ENCODE results near the gene SCN10A.

The SCN10A gene

DNA sequence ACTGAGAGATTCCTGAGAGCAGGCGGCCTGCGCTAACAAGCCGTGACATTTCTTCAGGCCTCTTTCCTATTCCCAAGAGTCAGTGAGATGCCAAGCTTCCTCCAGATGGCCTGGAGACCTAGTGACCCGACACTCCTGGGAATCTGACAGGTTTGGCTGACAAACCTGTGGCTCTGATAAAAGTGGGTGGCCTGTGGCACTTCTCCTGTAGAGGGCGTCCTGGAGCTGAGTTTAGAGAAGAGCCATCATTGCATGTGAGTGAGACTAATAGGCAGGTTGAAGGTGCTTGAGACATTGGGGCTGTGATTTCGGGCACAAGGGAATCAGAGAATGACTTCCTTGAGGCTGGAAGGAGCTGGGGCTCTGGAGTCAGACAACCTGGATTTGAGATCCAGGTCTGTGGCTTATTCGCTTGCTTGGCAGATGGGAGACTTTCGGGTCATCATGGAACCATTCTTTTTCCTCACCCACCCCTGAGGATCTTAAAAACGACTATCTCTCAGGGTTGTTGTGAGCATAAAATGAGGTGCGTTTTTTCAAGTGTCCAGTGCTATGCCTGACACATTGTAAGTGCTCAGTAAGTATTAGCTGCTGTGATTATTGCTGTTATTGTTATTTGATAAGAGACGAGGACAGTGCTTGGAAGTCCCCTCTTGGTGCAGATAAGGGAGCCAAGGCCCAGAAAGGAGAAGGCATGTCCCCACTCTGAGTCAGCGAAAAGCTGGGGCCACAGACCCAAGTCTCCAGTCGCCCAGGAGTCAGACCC, 77.2 kb downstream of the SCN10A start:
- no peaks in the 10 kb centered on the region for H3K27me3 ChIP-seq (ENCODE audit: control insufficient read depth, insufficient read depth, low read length)
- H3K36me3 ChIP-seq (ENCODE audit: control insufficient read depth, low read depth, low read length), result no peaks in the 10 kb centered on the region
- no peaks in the 10 kb centered on the region for H3K4me1 ChIP-seq (ENCODE audit: control insufficient read depth, low read depth, low read length)
- no peaks in the 10 kb centered on the region for H3K9me3 ChIP-seq (ENCODE audit: control insufficient read depth, low read depth, low read length)
- H3K27ac ChIP-seq (ENCODE audit: low read length), result no peak overlapping the region
- H3K9ac ChIP-seq (ENCODE audit: low read length), result no peak overlapping the region
- no peak overlapping the region for H3K4me3 ChIP-seq (ENCODE audit: low read length)

DNA sequence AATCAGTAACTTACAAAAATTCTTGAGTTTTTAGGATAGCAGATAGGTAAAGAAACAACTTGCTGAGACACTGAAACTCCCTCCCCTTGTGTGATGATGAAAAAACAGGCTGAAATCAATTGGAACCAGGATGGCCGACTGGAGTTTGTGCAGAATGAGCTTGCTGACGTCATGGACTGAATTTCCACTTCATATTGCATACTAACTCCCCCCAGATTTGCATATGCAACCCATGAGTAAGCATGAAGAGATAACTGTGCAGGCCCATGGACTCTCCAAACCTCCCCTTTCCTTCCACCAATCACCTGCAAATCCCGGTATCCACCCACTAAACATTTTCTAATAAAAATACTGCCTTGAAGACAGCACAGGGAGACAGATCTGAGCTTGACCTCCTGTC, 84.5 kb downstream of the SCN10A start:
- no peak overlapping the region for H3K27ac ChIP-seq (ENCODE audit: low read length)
- H3K4me3 ChIP-seq (ENCODE audit: low read length), result no peak overlapping the region
- no peak overlapping the region for H3K9ac ChIP-seq (ENCODE audit: low read length)
- no peaks in the 10 kb centered on the region for H3K4me1 ChIP-seq (ENCODE audit: control insufficient read depth, low read depth, low read length)
- H3K36me3 ChIP-seq (ENCODE audit: control insufficient read depth, low read depth, low read length), result no peaks in the 10 kb centered on the region
- no peaks in the 10 kb centered on the region for H3K9me3 ChIP-seq (ENCODE audit: control insufficient read depth, low read depth, low read length)
- H3K27me3 ChIP-seq (ENCODE audit: control insufficient read depth, insufficient read depth, low read length), result no peaks in the 10 kb centered on the region

DNA sequence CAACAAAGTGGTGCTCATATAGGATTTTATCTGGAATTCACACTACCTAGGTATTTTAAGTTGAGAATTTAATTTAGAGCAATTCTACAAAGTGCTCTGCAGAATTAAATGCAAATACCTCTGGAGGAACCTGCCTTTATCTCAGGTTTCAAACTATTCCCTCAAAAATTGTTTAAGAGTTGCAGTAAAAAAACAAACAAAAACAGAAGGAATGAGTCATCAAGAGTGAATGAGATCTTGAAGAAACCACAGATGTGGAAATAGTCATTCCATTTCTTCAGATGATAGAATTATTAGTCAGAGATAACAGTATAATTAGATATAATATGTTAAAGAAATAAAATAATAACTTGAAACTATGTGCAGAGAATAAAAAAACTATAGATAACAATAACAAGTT, 85.7 kb downstream of the SCN10A start:
- Histone ChIP-seq H3K36me3 (ENCODE audit: control insufficient read depth, low read depth, low read length) (no peaks in the 10 kb centered on the region), H3K9me3 (ENCODE audit: control insufficient read depth, low read depth, low read length) (no peaks in the 10 kb centered on the region), H3K9ac (ENCODE audit: low read length) (no peak overlapping the region), H3K4me1 (ENCODE audit: control insufficient read depth, low read depth, low read length) (no peaks in the 10 kb centered on the region), H3K27me3 (ENCODE audit: control insufficient read depth, insufficient read depth, low read length) (no peaks in the 10 kb centered on the region), H3K27ac (ENCODE audit: low read length) (no peak overlapping the region), H3K4me3 (ENCODE audit: low read length) (no peak overlapping the region)

DNA sequence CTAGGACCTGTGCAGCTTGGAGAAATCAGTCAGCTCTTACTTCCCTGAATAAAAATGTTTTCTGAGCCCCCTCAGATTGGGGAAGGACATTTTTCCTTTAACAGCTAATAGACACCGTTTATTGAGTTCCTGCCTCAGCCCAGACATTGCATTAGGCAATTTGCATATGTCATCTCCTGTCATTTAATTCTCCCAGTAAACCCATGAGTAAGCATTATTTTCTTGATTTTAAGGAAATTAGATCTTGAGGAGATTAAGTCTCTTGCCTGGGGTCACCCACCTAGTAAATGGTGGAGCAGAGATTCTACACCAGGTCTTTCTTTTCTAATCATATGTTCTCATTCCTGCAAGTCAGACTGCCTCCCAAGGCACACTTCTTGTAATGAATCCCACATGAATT, 88.0 kb downstream of the SCN10A start:
- H3K4me1 ChIP-seq (ENCODE audit: control insufficient read depth, low read depth, low read length), result no peaks in the 10 kb centered on the region
- no peaks in the 10 kb centered on the region for H3K9me3 ChIP-seq (ENCODE audit: control insufficient read depth, low read depth, low read length)
- H3K27me3 ChIP-seq (ENCODE audit: control insufficient read depth, insufficient read depth, low read length), result no peaks in the 10 kb centered on the region
- no peak overlapping the region for H3K27ac ChIP-seq (ENCODE audit: low read length)
- no peaks in the 10 kb centered on the region for H3K36me3 ChIP-seq (ENCODE audit: control insufficient read depth, low read depth, low read length)
- H3K9ac ChIP-seq (ENCODE audit: low read length), result no peak overlapping the region
- no peak overlapping the region for H3K4me3 ChIP-seq (ENCODE audit: low read length)

DNA sequence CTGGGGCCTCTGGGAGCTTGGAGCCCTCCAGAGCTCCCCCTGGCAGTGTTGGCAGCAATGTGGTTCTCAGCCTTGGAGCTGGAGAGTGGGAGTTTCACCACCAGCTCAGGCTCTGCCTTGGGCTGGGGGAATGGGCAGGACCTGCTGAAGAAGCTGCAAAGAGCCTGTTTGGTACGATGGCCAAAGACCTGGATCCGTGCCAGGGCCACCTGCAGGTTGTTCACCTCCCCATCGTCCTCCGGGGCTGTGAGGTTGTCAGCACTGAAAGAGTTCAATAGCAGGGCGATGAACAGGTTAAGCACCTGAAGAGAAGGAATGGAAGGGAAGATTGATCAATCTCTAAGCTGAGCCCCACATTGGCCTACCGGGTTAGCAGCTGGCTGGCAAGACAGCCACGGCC, 89.3 kb downstream of the SCN10A start:
- Histone ChIP-seq H3K27ac (ENCODE audit: low read length) (no peak overlapping the region), H3K36me3 (ENCODE audit: control insufficient read depth, low read depth, low read length) (no peaks in the 10 kb centered on the region), H3K4me3 (ENCODE audit: low read length) (no peak overlapping the region), H3K9me3 (ENCODE audit: control insufficient read depth, low read depth, low read length) (no peaks in the 10 kb centered on the region), H3K9ac (ENCODE audit: low read length) (no peak overlapping the region), H3K27me3 (ENCODE audit: control insufficient read depth, insufficient read depth, low read length) (no peaks in the 10 kb centered on the region), H3K4me1 (ENCODE audit: control insufficient read depth, low read depth, low read length) (peaks cover 1% of the 10 kb centered on the region)

DNA sequence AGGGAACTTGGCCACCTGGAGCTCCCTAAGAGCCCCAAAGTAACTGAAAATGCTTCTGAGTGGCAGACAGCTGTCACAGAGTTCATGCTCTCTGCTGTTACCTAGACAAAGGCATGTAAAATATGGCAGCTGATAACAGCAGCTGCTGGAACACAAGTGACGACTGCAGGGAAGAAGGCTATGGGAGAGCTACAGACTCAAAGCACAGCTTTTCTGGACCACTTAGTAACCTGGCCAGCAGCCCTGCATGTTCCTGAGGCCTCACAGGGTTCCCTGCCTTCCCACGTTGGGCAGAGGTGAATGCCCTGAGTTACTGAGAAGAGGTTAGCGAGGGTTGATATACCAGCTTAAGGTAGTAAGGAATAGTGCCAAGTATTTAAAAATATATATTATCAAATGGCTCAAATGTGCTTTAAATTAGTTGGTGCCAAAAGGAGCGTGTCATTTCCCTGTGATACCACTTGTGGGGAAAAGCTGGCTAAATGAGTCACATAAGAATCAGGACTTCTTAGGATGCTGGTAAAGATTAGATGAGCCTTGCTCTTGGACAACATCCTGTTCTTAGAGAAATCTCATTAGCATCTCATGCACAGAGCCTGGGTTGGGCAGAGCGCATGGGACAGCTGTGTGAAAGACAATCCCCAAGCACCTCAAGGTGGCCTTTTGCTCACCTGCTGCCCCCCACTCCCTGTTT, 90.1 kb downstream of the SCN10A start:
- peaks cover 10% of the 10 kb centered on the region for H3K4me1 ChIP-seq (ENCODE audit: control insufficient read depth, low read depth, low read length)
- H3K36me3 ChIP-seq (ENCODE audit: control insufficient read depth, low read depth, low read length), result no peaks in the 10 kb centered on the region
- H3K9ac ChIP-seq (ENCODE audit: low read length), result no peak overlapping the region
- H3K4me3 ChIP-seq (ENCODE audit: low read length), result no peak overlapping the region
- no peaks in the 10 kb centered on the region for H3K9me3 ChIP-seq (ENCODE audit: control insufficient read depth, low read depth, low read length)
- no peak overlapping the region for H3K27ac ChIP-seq (ENCODE audit: low read length)
- H3K27me3 ChIP-seq (ENCODE audit: control insufficient read depth, insufficient read depth, low read length), result no peaks in the 10 kb centered on the region

DNA sequence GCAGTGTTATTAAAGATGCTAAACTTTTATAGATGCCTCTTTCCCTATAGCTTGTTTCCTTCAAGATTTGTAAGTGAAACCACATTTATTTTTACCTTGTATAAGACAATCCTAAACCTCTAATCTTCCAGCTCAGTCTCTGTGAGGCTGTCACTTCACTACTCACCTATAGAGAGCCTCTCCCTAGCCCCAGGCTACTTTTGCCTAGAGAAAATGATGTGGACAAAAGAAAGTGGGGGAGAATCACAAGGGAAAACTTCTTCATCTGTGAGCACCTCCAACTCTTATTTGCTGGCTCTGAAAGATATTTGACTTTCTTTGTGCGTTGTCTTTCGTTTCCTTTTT, 91.7 kb downstream of the SCN10A start:
- no peak overlapping the region for H3K4me3 ChIP-seq (ENCODE audit: low read length)
- no peak overlapping the region for H3K27ac ChIP-seq (ENCODE audit: low read length)
- H3K9ac ChIP-seq (ENCODE audit: low read length), result no peak overlapping the region
- no peaks in the 10 kb centered on the region for H3K27me3 ChIP-seq (ENCODE audit: control insufficient read depth, insufficient read depth, low read length)
- no peaks in the 10 kb centered on the region for H3K9me3 ChIP-seq (ENCODE audit: control insufficient read depth, low read depth, low read length)
- peaks cover 13% of the 10 kb centered on the region for H3K4me1 ChIP-seq (ENCODE audit: control insufficient read depth, low read depth, low read length)
- H3K36me3 ChIP-seq (ENCODE audit: control insufficient read depth, low read depth, low read length), result no peaks in the 10 kb centered on the region

DNA sequence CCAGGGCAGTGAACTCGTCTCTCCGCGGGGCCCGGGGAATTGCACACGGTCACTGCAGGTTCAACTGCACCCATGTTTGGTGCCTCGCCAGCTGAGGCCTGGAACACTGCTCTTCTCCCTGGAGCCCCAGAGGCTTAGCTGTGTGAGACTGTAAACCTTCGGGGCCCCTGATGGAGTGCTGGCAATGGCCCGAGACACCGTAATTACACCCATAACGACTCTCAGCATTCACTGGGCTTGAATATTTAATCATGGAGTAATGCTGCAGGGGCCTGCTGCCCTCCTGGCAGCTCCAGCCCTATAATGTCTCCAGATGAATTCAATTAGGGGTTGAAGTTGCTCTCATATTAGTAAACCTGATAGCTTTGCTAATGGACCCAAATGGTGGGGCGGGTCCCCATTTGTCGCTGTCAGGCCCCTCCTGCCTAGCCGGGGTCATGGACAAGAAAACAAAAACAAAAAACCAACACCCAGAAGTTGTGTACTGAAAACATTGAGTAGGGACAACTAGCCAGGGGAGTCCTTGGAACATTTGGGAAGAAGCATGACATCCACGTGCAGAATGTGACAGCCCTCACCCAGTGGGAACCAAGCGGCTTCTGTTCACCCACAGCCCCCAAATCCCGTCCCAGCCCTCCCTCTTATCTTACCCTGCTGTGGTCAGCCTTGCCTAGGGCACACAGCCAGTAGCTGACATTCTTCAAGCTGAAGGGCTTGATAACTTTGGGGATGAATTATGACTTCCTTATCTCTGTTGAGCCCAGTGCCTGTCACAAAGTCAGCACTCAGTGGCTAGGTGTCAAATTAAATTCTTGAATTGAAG, 92.2 kb downstream of the SCN10A start:
- Histone ChIP-seq H3K27me3 (ENCODE audit: control insufficient read depth, insufficient read depth, low read length) (no peaks in the 10 kb centered on the region), H3K4me3 (ENCODE audit: low read length) (no peak overlapping the region), H3K9ac (ENCODE audit: low read length) (no peak overlapping the region), H3K36me3 (ENCODE audit: control insufficient read depth, low read depth, low read length) (no peaks in the 10 kb centered on the region), H3K27ac (ENCODE audit: low read length) (no peak overlapping the region), H3K9me3 (ENCODE audit: control insufficient read depth, low read depth, low read length) (no peaks in the 10 kb centered on the region), H3K4me1 (ENCODE audit: control insufficient read depth, low read depth, low read length) (peaks cover 13% of the 10 kb centered on the region)

DNA sequence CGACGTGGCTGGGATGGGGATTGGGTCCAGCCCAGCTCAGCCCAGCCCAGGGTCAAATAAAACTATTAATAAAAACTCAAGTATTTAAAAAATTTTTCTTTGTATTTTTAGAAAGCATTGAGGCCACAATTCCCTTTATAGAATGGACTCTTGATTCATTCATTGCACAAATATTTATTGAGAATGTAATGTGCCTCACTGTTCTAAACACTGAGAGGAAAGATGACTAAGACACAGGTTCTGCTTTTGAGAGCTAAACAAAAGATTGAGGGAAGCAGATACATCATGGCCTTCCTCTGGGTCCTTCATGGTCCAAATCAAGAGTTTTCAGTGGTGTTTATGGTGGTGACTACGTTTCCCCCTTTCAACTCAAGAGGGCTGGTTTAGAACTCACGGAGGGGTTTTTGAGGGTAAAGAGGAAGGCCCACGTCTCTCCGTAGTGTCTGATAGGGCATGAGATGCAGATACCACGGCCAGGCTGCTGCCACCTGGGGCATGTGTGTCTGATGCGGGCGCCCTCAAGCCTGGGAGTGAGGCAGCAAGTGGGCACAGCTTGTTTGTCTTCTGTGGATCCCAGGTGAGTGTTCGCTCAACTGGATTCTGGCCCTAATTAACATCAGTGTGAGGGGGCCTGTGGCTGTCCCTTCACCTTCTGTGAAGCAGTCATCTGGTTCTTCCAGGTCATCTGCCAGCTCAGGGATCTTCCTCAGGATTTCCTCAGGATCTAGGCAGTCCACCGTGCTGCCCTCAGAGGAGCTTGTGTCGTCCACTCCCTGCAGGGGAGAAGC, 93.0 kb downstream of the SCN10A start:
- H3K27me3 ChIP-seq (ENCODE audit: control insufficient read depth, insufficient read depth, low read length), result no peaks in the 10 kb centered on the region
- H3K27ac ChIP-seq (ENCODE audit: low read length), result no peak overlapping the region
- no peak overlapping the region for H3K4me3 ChIP-seq (ENCODE audit: low read length)
- no peaks in the 10 kb centered on the region for H3K9me3 ChIP-seq (ENCODE audit: control insufficient read depth, low read depth, low read length)
- H3K4me1 ChIP-seq (ENCODE audit: control insufficient read depth, low read depth, low read length), result peaks cover 13% of the 10 kb centered on the region
- H3K9ac ChIP-seq (ENCODE audit: low read length), result no peak overlapping the region
- H3K36me3 ChIP-seq (ENCODE audit: control insufficient read depth, low read depth, low read length), result no peaks in the 10 kb centered on the region

DNA sequence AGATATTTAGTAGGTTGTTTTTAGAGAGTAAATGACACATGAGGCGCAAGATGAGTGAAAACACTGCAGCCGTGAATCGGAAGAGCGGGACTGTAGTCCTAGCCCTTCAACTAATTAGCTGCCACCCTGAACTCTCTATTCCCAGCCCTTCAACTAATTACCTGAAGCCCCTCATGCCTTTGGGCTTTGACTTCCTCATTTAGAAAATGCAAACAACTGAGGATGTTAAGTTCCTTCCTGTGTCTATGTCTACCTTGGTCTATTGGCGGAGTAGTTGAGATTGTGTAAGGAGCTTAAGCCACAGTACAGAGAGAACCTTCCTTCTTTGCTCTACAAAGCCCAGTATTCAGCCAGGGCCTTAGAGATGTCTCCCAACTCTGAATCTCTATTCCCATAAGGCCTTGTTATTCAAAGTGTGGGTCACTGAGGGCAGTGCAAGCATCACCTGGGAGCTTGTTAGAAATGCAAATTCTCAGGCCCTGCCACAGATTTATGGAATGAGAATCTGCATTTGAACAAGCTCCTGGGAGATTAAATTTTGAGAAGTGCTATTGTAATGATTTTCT, 94.7 kb downstream of the SCN10A start:
- Histone ChIP-seq H3K9me3 (ENCODE audit: control insufficient read depth, low read depth, low read length) (no peaks in the 10 kb centered on the region), H3K9ac (ENCODE audit: low read length) (no peak overlapping the region), H3K27ac (ENCODE audit: low read length) (no peak overlapping the region), H3K36me3 (ENCODE audit: control insufficient read depth, low read depth, low read length) (no peaks in the 10 kb centered on the region), H3K4me1 (ENCODE audit: control insufficient read depth, low read depth, low read length) (peaks cover 13% of the 10 kb centered on the region), H3K27me3 (ENCODE audit: control insufficient read depth, insufficient read depth, low read length) (no peaks in the 10 kb centered on the region), H3K4me3 (ENCODE audit: low read length) (no peak overlapping the region)

DNA sequence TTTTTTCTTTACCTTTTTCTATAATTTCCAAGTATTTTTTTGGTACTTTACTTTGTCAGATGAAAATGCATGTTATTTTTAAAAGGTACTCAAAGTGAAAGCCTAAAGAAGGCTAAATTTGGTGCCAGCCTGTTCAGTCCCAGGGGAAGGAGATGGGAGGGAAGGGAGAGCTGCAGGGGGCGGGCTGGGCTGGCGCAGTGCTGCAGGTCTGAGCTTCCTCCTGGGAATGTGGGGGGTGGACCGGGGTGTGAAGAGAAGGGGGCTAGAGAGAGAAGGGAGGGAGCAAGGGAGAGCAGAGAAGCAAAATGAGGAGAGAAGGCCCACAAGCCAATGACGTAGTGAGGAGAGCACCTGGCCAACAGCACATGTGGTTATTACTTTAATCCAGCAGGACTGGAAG, 95.6 kb downstream of the SCN10A start:
- Histone ChIP-seq H3K4me1 (ENCODE audit: control insufficient read depth, low read depth, low read length) (peaks cover 13% of the 10 kb centered on the region), H3K27me3 (ENCODE audit: control insufficient read depth, insufficient read depth, low read length) (no peaks in the 10 kb centered on the region), H3K4me3 (ENCODE audit: low read length) (no peak overlapping the region), H3K27ac (ENCODE audit: low read length) (no peak overlapping the region), H3K9ac (ENCODE audit: low read length) (no peak overlapping the region), H3K9me3 (ENCODE audit: control insufficient read depth, low read depth, low read length) (no peaks in the 10 kb centered on the region), H3K36me3 (ENCODE audit: control insufficient read depth, low read depth, low read length) (no peaks in the 10 kb centered on the region)

All from iPS-18a (cell line).